Epithelial cell of proximal tubule (primary cell): ENCODE results near the gene H6PD. TPM values are rescaled to one million over a fixed set of nuclear protein-coding genes. Genes with fewer than 3 reads are reported as not detected.

ENCODE experiments used
- DNase-seq: peaks from one replicate; pipeline ENCODE4 v3.0.0-alpha.2; 2011; ENCODE audit warnings: low read depth
- H3K4me3 ChIP-seq: 2 replicates; pipeline ENCODE4 v1.5.1; 2011; ENCODE audit warnings: low read depth, mild to moderate bottlenecking, low read length
- total RNA-seq: library from RNA; depleted of rRNA; stranded (reverse); fragments of >200 nt; gene quantifications from 2 replicates; pipeline ENCODE4 v1.2.3, GENCODE V29; 2015
- TF ChIP-seq, protein P1 (sequence below): conservative IDR thresholded peaks from 2 replicates; pipeline ENCODE4 v1.5.1; 2012; ENCODE audit warnings: low read depth, mild to moderate bottlenecking, low read length

H6PD gene
- total RNA-seq, 1 donor from 2014 or later = 10.7 TPM

DNA sequence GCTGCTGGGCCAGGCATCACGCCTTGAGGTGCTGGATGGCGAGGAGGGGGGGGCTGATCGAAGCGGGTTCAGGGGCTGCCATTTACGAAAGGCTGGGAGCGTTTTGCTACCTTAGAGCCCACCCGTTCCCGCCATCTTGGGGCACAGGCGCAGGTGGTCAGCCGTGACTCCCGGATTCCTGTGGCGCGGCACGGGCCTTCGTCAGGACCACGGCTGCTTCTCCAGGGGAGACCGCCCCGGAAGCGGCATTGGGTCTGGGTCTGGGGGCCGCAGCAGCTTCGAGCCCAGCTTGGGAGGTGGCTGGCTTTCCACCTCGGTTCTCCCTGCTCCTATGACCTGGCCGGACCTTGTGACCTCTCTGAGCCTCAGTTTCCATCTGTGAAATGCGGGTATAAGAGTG is 81.9 kb downstream of the H6PD start:
- TF ChIP-seq, protein P1, sequence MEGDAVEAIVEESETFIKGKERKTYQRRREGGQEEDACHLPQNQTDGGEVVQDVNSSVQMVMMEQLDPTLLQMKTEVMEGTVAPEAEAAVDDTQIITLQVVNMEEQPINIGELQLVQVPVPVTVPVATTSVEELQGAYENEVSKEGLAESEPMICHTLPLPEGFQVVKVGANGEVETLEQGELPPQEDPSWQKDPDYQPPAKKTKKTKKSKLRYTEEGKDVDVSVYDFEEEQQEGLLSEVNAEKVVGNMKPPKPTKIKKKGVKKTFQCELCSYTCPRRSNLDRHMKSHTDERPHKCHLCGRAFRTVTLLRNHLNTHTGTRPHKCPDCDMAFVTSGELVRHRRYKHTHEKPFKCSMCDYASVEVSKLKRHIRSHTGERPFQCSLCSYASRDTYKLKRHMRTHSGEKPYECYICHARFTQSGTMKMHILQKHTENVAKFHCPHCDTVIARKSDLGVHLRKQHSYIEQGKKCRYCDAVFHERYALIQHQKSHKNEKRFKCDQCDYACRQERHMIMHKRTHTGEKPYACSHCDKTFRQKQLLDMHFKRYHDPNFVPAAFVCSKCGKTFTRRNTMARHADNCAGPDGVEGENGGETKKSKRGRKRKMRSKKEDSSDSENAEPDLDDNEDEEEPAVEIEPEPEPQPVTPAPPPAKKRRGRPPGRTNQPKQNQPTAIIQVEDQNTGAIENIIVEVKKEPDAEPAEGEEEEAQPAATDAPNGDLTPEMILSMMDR = no peak
- no peak for DNase-seq

DNA sequence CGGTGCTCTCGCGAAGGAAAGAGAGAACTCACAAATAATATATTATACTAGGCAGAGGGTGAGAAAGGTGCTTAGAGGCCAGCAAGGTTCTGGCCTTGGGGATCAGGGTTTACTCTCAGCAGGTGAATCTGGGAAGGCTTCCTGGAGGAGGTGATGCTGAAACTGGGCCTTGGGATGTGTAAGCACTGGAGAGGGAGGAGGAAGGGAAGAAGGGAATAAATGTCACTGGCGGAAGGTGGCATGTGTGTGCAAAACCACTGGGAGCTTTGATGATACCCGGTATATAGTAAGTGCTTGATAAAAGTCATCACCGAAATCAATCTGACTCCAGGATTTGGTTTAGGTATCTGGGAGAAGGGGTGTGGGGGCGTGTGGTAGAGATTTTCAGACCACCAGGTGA is 82.5 kb downstream of the H6PD start:
- TF ChIP-seq, protein P1 = no peak
- no peak for DNase-seq

More for the DNA sequence above, 81.9 kb downstream of the H6PD start:
- H3K4me3 ChIP-seq = no peak overlapping the region

DNA sequence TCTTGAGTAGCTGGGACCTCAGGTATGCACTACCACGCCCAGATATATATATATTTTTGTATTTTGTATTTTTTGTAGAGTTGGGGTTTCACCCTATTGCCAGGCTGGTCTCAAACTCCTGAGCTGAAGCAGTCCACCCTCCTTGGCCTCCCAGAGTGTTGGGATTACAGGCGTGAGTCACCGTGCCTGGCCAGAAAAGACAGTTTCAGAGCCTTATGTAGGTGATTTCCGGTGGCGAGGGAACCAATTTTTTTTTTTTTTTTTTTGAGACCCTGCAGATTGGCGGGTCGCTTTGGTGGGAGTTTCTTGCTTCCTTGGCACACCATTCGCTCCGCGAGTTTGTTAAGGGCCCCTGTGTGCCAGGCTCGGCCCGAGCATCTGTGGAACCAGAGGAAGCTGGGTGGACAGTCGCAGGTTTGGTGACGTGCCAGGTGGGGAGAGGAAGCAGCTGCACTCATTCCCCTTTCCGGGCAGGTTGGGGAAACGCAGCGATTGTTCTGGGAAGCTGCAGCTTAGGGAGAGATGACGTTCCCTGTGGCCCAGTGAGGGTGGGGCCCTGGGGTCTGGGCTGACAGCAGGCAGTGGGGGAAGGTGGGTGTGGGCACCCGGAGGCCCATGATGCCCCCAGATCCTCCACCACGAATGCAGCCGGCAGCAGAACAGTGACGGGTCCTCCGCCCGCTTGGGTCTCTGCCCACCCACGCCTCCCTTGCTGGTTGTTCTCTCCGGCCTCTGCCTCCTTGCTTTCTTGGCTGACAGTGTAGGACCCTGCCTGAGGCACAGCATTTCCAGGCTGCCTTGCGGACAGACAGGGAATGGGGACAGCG is 83.2 kb downstream of the H6PD start:
- no peak for DNase-seq
- no peak overlapping the region for H3K4me3 ChIP-seq
- TF ChIP-seq, protein P1 = no peak

More for the DNA sequence above, 82.5 kb downstream of the H6PD start:
- H3K4me3 ChIP-seq = no peak overlapping the region

DNA sequence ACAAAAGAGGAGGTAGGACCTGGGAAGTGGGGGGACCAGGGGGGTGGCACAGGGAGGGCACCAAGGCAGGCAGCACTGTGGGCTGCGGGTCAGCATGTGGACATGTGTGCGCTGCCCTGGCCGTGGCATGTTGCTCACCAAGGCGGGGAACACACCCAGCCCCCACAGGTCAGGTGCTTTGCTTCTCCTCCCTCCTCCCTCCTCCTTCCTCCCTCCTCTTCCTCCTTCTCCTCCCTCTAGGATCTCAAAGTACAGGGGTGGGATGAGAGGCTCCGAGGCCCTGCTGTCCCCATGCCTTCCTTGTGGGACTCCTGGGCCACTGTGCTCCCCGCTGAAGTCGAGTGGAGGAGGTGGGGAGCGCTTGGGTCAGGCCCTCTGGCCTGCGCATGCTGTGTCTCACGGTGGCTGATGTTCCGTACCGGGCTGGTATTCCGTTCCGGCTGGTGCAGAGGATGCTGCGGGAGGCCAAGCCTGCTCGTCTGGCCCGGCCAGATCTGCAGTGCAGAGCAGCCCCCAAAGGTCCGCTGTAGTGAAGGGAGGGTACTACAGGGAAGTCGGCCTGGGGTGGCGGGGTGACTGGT is 84.7 kb downstream of the H6PD start:
- DNase-seq = no peak
- TF ChIP-seq, protein P1 = no peak
- no peak overlapping the region for H3K4me3 ChIP-seq

DNA sequence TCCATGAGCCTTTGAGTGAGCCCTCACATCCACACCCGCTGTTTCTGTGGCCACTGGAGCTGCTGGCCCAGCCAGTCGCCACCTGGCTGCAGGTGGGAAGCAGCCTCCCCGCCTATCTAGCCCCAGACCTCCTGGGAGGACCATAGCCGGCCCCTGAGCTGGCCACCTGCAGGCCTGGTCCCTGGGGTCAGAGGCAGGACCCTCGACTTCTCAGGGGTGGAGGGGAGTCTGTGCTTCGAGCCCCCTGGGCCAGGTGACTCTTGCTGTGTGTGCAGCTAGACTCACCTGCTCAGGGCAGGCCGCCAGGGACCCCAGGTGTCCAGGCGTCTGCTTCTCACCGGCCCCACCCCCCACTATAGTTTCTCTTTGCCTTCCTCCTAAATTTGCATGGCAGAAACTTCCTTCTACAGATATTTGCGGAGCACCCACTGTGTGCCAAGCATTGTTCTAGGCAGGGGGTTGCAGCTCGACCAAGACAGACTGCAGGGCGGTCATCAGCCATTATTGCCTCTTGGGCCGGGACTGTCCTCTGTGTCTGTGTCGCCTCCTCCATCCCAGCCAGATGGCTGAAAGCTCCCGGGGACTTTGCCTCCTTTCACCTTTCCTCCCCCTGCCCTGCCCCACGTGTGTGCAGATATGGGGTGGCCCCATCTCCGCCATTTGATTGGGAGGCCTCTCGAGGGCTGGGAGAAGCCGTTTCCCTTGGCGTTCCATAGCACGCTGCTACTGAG is 85.4 kb downstream of the H6PD start:
- DNase-seq = no peak
- TF ChIP-seq, protein P1 = no peak
- H3K4me3 ChIP-seq = no peak overlapping the region

Other genes with a start within 250 kb of the H6PD start
- gene SLC2A7, start 208.4 kb upstream of the H6PD start, total RNA-seq = not detected in 2 replicates
- gene SLC2A5, start 165.1 kb upstream of the H6PD start, total RNA-seq = not detected in 2 replicates
- 1.7 and 3.0 TPM in 2 replicates for gene GPR157, start 105.7 kb upstream of the H6PD start, total RNA-seq
- 20.0 and 20.8 TPM in 2 replicates for gene SPSB1, start 58.1 kb downstream of the H6PD start, total RNA-seq